Thymus (tissue), 11 donors: ENCODE results near the gene FCHO1. TPM values are rescaled to one million over a fixed set of nuclear protein-coding genes. Genes with fewer than 3 reads are reported as not detected.

ENCODE experiments used
- DNase-seq, 9 donors: peaks; one replicate each; pipeline ENCODE4 v3.0.0-alpha.2; 2013; ENCODE audit warnings: low spot score in 9 of 9, low read depth in 6 of 9, missing footprints in 1 of 9
- H3K27ac ChIP-seq, 2 donors: one replicate each; pipeline ENCODE4 v1.5.1; 2013; ENCODE audit warnings: control low read depth in 1 of 2, low read depth in 1 of 2, low read length in 1 of 2, mild to moderate bottlenecking in 1 of 2, moderate library complexity in 1 of 2
- H3K27me3 ChIP-seq, 2 donors: one replicate each; pipeline ENCODE4 v1.5.1; 2013; ENCODE audit warnings: low read length in 1 of 2; ENCODE audit not compliant: control insufficient read depth in 2 of 2, insufficient read depth in 1 of 2
- H3K36me3 ChIP-seq, 2 donors: one replicate each; pipeline ENCODE4 v1.5.1; 2013; ENCODE audit warnings: low read length in 1 of 2, mild to moderate bottlenecking in 1 of 2, moderate library complexity in 1 of 2; ENCODE audit not compliant: control insufficient read depth in 2 of 2, insufficient read depth in 2 of 2
- H3K4me1 ChIP-seq, 2 donors: one replicate each; pipeline ENCODE4 v1.5.1; 2013; ENCODE audit warnings: low read length in 2 of 2; ENCODE audit not compliant: control insufficient read depth in 2 of 2, insufficient read depth in 2 of 2
- H3K4me3 ChIP-seq, 2 donors: one replicate each; pipeline ENCODE4 v1.5.1; 2013; ENCODE audit warnings: low read length in 2 of 2, control low read depth in 1 of 2, mild to moderate bottlenecking in 1 of 2
- H3K9me3 ChIP-seq, 2 donors: one replicate each; pipeline ENCODE4 v1.5.1; 2013; ENCODE audit warnings: low read length in 1 of 2, mild to moderate bottlenecking in 1 of 2; ENCODE audit not compliant: control insufficient read depth in 2 of 2, insufficient read depth in 1 of 2
- WGBS: extraction: QIAGEN DNeasy Blood & Tissue Kit; methylation state at CpG from one replicate; pipeline ENCODE4 v1.1.7; 2013; 5-methylcytosine and 5-hydroxymethylcytosine counted together
- polyA plus RNA-seq: library from polyadenylated mRNA; stranded (reverse); fragments of 200-250 nt; gene quantifications from one replicate; pipeline ENCODE4 v1.2.3, GENCODE V29; 2013
- total RNA-seq: library from RNA; stranded (reverse); fragments of 120-200 nt; gene quantifications from one replicate; pipeline ENCODE4 v1.2.4, GENCODE V29; 2013
- donor health status: healthy.

The FCHO1 gene
- total and polyA plus RNA-seq, 2 donors = 16.4 to 28.2 TPM

- peaks cover 20 to 24% of the 10 kb centered on the region in 2 donors for H3K4me1 ChIP-seq
- no peaks in the 10 kb centered on the region for H3K27me3 ChIP-seq
- peak in 1 of 9 donors; percentile 15 for DNase-seq
- 5% methylated on average over 38 of the region's 38 CpGs for WGBS
- H3K9me3 ChIP-seq = no peaks in the 10 kb centered on the region
- H3K36me3 ChIP-seq = peaks cover 16 to 20% of the 10 kb centered on the region in 2 donors
- H3K27ac ChIP-seq = peak overlapping the region in 1 of 2 donors; percentile 64
- peak overlapping the region; percentile 79 to 100 for H3K4me3 ChIP-seq
Observed at GRCh38 chr19:17719730-17720400, 31.4 kb upstream of the FCHO1 start.

GRCh38 chr19:17720440-17720839 lies 30.8 kb upstream of the FCHO1 start:
- Histone ChIP-seq H3K4me1 (peaks cover 20 to 24% of the 10 kb centered on the region in 2 donors), H3K27me3 (no peaks in the 10 kb centered on the region), H3K27ac (peak overlapping the region in 1 of 2 donors; percentile 5), H3K4me3 (peak overlapping the region; percentile 79 to 100), H3K36me3 (peaks cover 22 to 26% of the 10 kb centered on the region in 2 donors), H3K9me3 (no peaks in the 10 kb centered on the region)
- no peak for DNase-seq
- 28% methylated on average over 7 of the region's 7 CpGs for WGBS

GRCh38 chr19:17721111-17721628 lies 30.1 kb upstream of the FCHO1 start:
- Histone ChIP-seq H3K36me3 (peaks cover 29 to 34% of the 10 kb centered on the region in 2 donors), H3K27ac (no peak overlapping the region), H3K9me3 (no peaks in the 10 kb centered on the region), H3K4me1 (peaks cover 20 to 24% of the 10 kb centered on the region in 2 donors), H3K27me3 (no peaks in the 10 kb centered on the region), H3K4me3 (peak overlapping the region in 1 of 2 donors; percentile 79)
- no peak for DNase-seq
- 89% methylated on average over 12 of the region's 12 CpGs for WGBS

GRCh38 chr19:17721821-17722220 lies 29.5 kb upstream of the FCHO1 start:
- no peaks in the 10 kb centered on the region for H3K27me3 ChIP-seq
- WGBS = 61% methylated on average over 8 of the region's 8 CpGs
- H3K9me3 ChIP-seq = no peaks in the 10 kb centered on the region
- peaks cover 20 to 24% of the 10 kb centered on the region in 2 donors for H3K4me1 ChIP-seq
- peaks cover 33 to 40% of the 10 kb centered on the region in 2 donors for H3K36me3 ChIP-seq
- no peak overlapping the region for H3K27ac ChIP-seq
- DNase-seq = no peak
- H3K4me3 ChIP-seq = no peak overlapping the region

GRCh38 chr19:17722655-17723240 lies 28.5 kb upstream of the FCHO1 start:
- peaks cover 20 to 24% of the 10 kb centered on the region in 2 donors for H3K4me1 ChIP-seq

GRCh38 chr19:17724655-17725054 lies 26.6 kb upstream of the FCHO1 start:
- Histone ChIP-seq H3K36me3 (peaks cover 56 to 66% of the 10 kb centered on the region in 2 donors), H3K27ac (no peak overlapping the region), H3K9me3 (no peaks in the 10 kb centered on the region), H3K4me1 (peaks cover 15 to 17% of the 10 kb centered on the region in 2 donors), H3K27me3 (no peaks in the 10 kb centered on the region), H3K4me3 (no peak overlapping the region)
- no peak for DNase-seq
- over 99% methylated on average over 7 of the region's 7 CpGs for WGBS

More at GRCh38 chr19:17722655-17723240, 28.5 kb upstream of the FCHO1 start:
- H3K27ac ChIP-seq = no peak overlapping the region
- DNase-seq = no peak
- 97% methylated on average over 12 of the region's 12 CpGs for WGBS
- peaks cover 42 to 49% of the 10 kb centered on the region in 2 donors for H3K36me3 ChIP-seq
- H3K4me3 ChIP-seq = no peak overlapping the region
- no peaks in the 10 kb centered on the region for H3K27me3 ChIP-seq
- no peaks in the 10 kb centered on the region for H3K9me3 ChIP-seq

GRCh38 chr19:17725422-17726078 lies 25.7 kb upstream of the FCHO1 start:
- 97% methylated on average over 21 of the region's 21 CpGs for WGBS
- peaks cover 10% of the 10 kb centered on the region in 2 donors for H3K4me1 ChIP-seq
- H3K27ac ChIP-seq = no peak overlapping the region
- DNase-seq = no peak
- no peak overlapping the region for H3K4me3 ChIP-seq
- H3K36me3 ChIP-seq = peaks cover 65 to 73% of the 10 kb centered on the region in 2 donors
- no peaks in the 10 kb centered on the region for H3K9me3 ChIP-seq
- H3K27me3 ChIP-seq = no peaks in the 10 kb centered on the region

- Histone ChIP-seq H3K36me3 (peaks cover 72 to 77% of the 10 kb centered on the region in 2 donors), H3K4me3 (no peak overlapping the region), H3K27ac (no peak overlapping the region), H3K9me3 (no peaks in the 10 kb centered on the region), H3K27me3 (no peaks in the 10 kb centered on the region), H3K4me1 (peaks cover 3 to 6% of the 10 kb centered on the region in 2 donors)
- 97% methylated on average over 59 of the region's 59 CpGs for WGBS
- DNase-seq = no peak
Observed at GRCh38 chr19:17726136-17726741, 25.0 kb upstream of the FCHO1 start.
